HL-60 (cell line): ENCODE results near the gene ZNF521.

Experiments used
- CTCF ChIP-seq: IDR thresholded peaks from one replicate; pipeline ENCODE4 v1.5.1; 2011; ENCODE audit warnings: low read length, control low read depth, inconsistent platforms; ENCODE audit not compliant: insufficient read depth
- GABPA ChIP-seq: IDR thresholded peaks from 2 replicates; pipeline ENCODE4 v1.6.1; 2012; ENCODE audit warnings: low read depth
- POLR2AphosphoS5 ChIP-seq: IDR thresholded peaks from 2 replicates; pipeline ENCODE4 v1.6.1; 2012; ENCODE audit warnings: low read depth
- REST ChIP-seq: IDR thresholded peaks from 2 replicates; pipeline ENCODE4 v1.6.1; 2012; ENCODE audit warnings: low read depth; ENCODE audit not compliant: insufficient replicate concordance
- SPI1 ChIP-seq: IDR thresholded peaks from 2 replicates; pipeline ENCODE4 v1.6.1; 2012; ENCODE audit warnings: low read depth, mild to moderate bottlenecking, borderline replicate concordance

GRCh38 chr18:25253779-25254178 lies 98.2 kb downstream of the ZNF521 start:
- TF ChIP-seq POLR2AphosphoS5 (no peak), REST (no peak), CTCF (no peak), SPI1 (no peak), GABPA (no peak)
